GM21723 (cell line): ENCODE data around the gene OLFM3.

Experiments used
- ATAC-seq: cut with Tn5 transposase; IDR thresholded peaks from one replicate; pipeline ENCODE4 v1.9.1; 2021; ENCODE audit warnings: mild to moderate bottlenecking, moderate library complexity; ENCODE audit not compliant: unreplicated experiment

The OLFM3 gene

GRCh38 chr1:101953623-101954022, 43.1 kb downstream of the OLFM3 start:
- ATAC-seq: no peak

DNA sequence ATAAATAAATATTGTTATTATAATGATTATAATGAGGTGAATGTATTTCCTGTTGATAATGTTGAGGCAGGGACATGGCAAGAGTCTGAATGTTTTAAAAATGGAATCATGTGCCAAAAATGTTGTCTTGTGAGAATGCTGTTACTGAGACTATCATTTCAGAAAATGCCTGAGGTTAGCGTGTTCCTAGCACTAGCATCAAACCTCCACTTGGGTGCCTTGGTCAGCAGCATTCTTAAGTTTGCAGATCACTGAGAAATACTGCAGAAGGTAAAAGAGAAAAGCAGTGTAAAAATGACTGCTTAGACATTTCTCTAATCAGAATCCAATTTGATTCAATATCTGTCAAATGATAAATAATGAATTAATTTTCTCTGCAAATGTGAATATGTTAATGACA, 50.8 kb downstream of the OLFM3 start:
- ATAC-seq: no peak

DNA sequence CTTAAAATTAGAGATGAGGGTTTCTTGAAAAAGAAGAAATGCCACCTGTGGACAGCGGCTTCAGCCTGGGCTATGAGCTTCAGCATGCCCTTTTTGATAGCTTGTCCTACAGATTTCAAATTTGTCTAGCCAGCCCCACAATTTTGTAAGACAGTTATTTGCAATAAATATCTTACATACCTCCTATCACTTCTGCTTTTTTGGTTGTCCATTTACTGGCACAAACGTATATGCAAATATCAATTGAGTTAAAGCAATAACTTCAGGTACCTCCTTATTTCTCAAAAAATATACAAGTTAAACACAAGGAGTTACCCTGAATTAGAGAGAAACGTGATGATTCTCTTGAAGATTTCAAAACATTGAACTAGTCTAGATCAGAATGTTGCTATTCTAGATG, 53.5 kb downstream of the OLFM3 start:
- no peak for ATAC-seq

- no peak for ATAC-seq
Observed at GRCh38 chr1:101942516-101943193, 54.1 kb downstream of the OLFM3 start.

DNA sequence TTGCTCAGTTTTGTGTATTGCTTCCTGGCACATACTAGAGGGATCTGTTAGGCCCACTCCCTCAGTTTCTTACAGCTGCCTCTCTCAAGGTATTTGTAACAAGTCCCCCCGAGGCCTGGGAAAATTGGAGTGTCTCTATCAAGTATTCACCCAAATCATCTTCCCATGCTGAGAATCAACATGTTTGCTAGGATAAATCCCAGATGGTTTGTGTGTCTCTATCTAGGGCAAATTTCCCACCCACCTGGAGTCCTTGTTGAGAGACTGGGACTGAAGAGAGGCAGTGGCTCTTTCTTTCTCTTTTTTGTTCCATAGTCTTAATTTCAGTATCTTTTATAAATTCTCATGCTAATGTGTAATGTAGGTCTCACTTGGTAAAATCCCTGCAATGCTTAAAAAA, 58.0 kb downstream of the OLFM3 start:
- ATAC-seq: no peak

DNA sequence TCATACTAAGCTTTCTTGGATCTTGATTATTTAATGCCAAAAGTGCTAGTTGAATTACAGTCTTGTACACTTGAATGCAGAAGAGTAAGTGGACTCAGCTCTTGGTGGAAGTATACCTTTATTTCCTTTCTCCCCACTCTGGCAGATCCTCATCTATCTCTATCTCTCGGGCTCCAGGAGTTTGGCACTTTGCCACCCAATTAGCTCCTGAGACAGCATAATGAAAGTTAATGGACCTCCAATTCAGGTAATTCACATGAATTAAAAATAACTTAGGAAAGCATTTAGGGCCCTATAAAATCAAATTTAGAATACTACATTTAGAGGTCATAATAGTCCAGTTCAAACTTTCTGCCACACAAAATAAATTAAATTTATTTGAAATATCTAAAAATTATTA, 67.4 kb downstream of the OLFM3 start:
- ATAC-seq: no peak

DNA sequence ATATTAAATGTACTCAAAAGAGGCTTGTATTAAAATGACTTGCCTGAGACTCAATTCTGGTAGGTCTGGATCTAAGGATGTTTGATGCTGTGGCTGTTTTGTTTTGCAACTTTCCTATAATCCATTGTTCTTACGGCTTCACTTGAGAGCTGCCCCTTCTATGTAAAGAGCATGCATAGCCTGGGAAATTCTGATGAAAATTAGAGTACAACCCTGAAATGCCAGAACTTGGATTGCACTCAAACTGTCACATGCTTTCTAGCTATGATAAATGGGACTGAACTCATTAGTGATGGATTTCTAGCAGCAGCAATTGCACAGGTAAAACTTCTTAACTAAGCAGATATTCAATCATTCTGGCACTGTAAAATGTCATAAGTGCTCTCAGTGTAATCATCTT, 67.9 kb downstream of the OLFM3 start:
- no peak for ATAC-seq

DNA sequence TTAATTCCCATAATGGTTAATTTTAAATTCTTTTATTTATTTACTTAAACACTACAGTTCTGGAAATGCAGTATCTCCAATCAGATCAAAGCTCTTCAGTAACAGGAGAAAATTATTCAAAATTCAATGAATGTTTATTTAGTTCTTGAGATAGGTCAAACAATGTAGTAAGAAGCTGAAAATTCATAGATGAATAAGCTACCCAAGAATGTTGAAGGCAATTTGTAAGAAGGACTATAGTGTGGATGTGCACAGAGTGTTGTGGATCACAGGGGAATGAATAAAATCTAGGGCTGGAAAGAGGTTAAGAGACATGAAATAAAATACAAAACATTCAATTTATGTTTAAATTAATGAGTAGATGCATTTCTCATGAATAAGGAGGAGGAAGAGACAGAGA, 72.0 kb downstream of the OLFM3 start:
- ATAC-seq: no peak

DNA sequence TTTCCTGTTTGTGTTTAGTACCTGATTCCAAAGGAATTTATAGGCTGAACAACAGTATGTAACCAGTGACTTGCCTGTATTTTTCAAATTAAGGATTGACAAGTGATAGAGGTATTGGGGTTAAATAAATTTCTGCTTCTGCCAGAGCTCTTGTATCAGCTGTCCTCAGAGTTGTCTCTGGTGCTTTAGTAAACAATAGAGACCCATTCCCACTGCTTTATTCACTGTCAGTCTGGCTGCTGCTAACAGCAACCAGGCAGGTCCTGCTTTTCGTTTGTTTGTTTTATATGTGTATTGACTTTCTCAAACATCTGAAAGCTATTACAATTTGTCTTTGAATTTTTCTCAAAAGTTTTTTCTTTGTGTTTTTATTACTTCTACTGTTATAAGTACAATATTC, 76.1 kb downstream of the OLFM3 start:
- no peak for ATAC-seq

DNA sequence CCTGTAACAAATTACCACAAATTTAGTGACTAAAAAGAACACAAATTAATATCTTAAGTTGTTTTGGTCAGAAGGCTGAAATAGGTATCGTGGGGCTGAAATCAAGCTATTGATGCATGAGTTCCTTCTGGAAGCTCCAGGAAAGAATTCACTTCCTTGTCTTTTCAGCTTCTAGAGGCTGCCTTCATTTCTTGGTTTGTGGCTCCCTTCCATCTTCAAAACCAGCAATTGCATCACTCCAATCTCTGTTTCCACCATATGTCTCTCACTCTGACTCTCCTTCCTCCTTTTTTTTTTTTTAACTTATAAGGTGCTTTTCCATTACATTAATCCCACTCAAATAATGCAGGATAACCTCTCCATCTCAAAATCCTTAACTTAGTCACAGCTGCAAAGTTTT, 78.4 kb downstream of the OLFM3 start:
- ATAC-seq: no peak

- ATAC-seq: no peak
Observed at GRCh38 chr1:101915597-101915996, 81.1 kb downstream of the OLFM3 start.

GRCh38 chr1:101914473-101915242, 82.1 kb downstream of the OLFM3 start:
- ATAC-seq: no peak

- ATAC-seq: no peak
Observed at GRCh38 chr1:101911894-101912293, 84.8 kb downstream of the OLFM3 start.

DNA sequence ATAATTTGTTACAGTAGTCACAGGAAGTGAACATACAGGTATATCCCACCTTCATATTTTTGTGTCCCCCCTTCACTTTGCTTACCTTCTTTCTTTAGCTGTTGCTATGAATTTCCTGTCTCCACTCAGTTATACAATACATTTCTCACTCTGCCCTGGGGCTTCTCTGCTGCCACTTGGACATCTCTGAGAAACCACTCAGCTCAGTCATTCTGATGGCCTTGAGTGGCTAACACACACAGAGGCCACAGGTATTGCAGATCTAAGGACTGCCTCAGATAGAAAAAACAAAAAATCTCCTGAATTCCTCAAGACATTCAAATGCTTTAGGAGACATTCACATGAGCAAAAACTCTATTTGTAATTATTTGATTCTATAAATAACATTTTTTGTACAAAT, 87.7 kb downstream of the OLFM3 start:
- no peak for ATAC-seq

DNA sequence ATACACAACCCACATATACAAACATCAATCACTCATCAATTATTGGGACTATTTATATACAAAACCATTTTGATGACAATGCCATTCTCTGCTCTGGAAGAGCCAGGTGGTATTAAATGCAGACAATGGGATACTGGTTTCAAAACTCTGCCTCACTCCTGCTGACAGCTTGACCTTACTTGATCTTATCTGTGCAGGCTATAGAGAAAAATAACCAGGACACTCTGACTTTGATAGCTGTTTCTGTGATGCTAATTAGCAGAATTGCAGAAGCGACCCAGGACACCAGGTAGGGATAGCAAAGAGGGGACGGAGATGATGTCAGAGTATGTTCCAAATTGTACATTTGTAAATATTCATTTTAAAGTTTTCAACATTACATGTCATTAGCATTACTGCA, 89.5 kb downstream of the OLFM3 start:
- ATAC-seq: no peak

DNA sequence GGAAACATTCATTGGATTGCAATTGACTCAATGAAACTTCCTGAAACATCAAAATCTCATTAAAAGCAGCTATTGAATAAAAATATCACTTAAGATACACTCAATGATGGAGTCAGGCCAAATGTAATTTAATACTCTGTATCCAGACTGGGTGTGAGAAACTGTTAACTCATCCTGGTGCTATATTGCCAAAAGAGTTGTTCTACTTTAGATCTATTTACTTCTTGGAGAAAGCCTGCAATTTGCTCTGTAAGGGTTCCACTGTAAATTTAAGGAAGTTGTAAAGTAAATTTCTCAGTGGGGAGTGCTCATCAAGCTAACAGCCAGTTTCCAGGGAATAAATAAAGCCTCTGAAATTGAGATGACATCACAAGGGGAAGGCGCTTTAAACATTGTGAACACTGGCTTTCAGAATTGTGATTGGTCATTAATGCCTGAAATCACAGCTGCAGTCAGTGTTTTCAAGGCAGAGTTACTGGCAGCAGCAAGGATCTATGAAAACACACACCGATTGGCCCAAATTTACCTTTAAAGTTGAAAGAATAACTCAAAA, 91.4 kb downstream of the OLFM3 start:
- no peak for ATAC-seq

- ATAC-seq: no peak
Observed at GRCh38 chr1:101902199-101902598, 94.5 kb downstream of the OLFM3 start.

- ATAC-seq: no peak
Observed at GRCh38 chr1:101898137-101898536, 98.6 kb downstream of the OLFM3 start.

- ATAC-seq: no peak
Observed at GRCh38 chr1:101884621-101885020, 112.1 kb downstream of the OLFM3 start.

DNA sequence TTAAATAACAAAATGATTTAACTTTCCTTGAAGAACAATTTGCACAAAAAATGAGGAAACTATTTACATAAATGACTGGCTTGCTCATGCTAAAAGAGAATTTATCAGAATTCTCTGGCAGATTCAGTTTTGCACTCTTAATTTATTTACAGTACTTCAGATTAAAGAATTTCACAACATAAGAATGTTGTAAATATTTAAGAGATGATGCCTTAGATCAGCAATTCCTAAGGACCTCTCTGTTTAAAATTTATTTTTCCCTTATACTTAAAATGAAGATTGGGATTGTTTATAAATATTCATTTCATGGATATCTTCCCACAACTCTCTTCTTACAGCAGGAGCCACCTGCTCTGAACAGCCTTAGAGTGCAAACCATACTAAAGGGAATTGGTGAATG, 120.8 kb downstream of the OLFM3 start:
- no peak for ATAC-seq

DNA sequence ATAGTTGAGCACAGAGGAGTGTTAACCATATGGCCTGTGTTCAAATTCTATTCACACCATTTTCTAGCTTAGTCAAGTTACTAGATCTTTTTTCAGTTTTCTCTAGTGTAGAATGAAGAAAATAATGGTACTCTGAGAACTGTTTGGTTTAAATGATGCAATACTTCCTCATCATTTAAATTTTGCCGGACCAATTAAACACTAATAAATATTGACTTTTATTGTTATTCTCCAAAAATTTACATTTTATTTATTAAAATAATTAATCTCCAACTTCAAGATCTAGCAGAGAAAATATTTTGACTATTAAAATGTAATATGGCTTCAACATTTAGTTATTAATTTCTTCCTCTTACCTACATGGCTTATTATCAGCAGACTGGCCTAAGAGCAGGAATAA, 123.1 kb downstream of the OLFM3 start:
- no peak for ATAC-seq

DNA sequence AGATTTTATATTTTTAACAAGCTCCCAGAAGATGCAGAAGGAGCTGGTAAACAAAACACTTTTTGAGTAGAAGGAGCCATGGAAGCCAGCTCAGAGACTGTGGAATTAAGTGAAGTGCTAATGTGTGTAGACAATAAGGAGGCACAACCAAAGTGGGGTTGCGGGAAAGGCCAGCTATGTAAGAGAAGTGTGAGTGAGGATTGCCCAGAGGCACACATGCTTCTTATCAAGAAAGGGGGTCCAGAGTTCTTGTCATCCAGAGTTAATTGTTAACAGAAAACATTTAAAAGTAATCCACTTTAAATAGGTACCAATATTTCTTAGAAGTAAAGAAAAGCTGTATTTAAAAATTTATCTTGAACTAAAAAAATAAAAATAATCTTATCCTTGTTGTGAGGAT, 136.8 kb downstream of the OLFM3 start:
- ATAC-seq: no peak
